ENCODE results near the gene CTSC.
"Not testable (repeated sequence)": the region's sequence is repeated elsewhere in the genome, so short reads cannot be mapped to it uniquely, and the experiment has no call there.

CTSC gene

DNA sequence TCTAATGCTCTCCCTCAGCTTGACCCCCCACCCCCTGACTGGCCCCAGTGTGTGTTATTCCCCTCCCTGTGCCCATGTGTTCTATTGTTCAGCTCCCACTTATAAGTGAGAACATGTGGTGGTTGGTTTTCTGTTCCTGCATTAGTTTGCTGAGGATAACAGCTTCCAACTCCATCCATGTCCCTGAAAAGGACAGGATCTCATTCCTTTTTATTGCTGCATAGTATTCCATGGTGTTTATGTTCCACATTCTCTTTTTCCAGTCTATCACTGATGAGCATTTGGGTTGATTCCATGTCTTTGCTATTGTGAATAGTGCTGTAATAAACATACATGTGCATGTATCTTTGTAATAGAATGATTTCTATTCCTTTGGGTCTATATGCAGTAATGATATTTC is 16.1 kb downstream of the CTSC start:
- H3K27me3 ChIP-seq (ENCODE audit: control insufficient read depth in 3 of 3, insufficient read depth in 3 of 3, low read depth in 1 of 3, low read length in 3 of 3); H3K18ac ChIP-seq (ENCODE audit: low read length); H3K4me1 ChIP-seq (ENCODE audit: control insufficient read depth in 2 of 2, insufficient read depth in 1 of 2, low read depth in 1 of 2, low read length in 2 of 2); H3K9ac ChIP-seq (ENCODE audit: low read depth, low read length, poor library complexity); H3K36me3 ChIP-seq (replicated peaks in 1 of 2; ENCODE audit: control insufficient read depth in 2 of 2, insufficient read depth in 2 of 2, low read length in 2 of 2); H3K9me3 ChIP-seq (replicated peaks in 1 of 2; ENCODE audit: control insufficient read depth in 2 of 2, insufficient read depth in 1 of 2, low read depth in 1 of 2, low read length in 2 of 2); H2BK120ac ChIP-seq (ENCODE audit: low read depth, low read length); H2BK12ac ChIP-seq (ENCODE audit: low read length); H3K79me1 ChIP-seq (ENCODE audit: low read depth, low read length); H2BK5ac ChIP-seq (ENCODE audit: low read length); H3K14ac ChIP-seq (ENCODE audit: low read length); H4K8ac ChIP-seq (ENCODE audit: low read depth, low read length); H3K27ac ChIP-seq (replicated peaks; ENCODE audit: low read length); DNase-seq (ENCODE audit: low spot score); H3K4me2 ChIP-seq (ENCODE audit: insufficient read depth, low read length, poor library complexity, severe bottlenecking); H4K91ac ChIP-seq (ENCODE audit: low read depth, low read length, poor library complexity); H3K4ac ChIP-seq (ENCODE audit: low read length); H2BK15ac ChIP-seq (ENCODE audit: low read length); H3K4me3 ChIP-seq (ENCODE audit: low read length in 2 of 2); H3K23ac ChIP-seq (ENCODE audit: low read depth, low read length, poor library complexity); H2AK5ac ChIP-seq (ENCODE audit: low read depth, low read length); H2AFZ ChIP-seq (ENCODE audit: low read length): not testable (repeated sequence)

GRCh38 chr11:88320149-88320559 is 17.4 kb downstream of the CTSC start:
- Histone ChIP-seq H3K4me2 (ENCODE audit: insufficient read depth, low read length, poor library complexity, severe bottlenecking) (no peak overlapping the region), H3K27me3 (ENCODE audit: control insufficient read depth in 3 of 3, insufficient read depth in 3 of 3, low read depth in 1 of 3, low read length in 3 of 3) (no peaks in the 10 kb centered on the region), H2AK5ac (ENCODE audit: low read depth, low read length) (no peak overlapping the region), H3K18ac (ENCODE audit: low read length) (no peak overlapping the region), H3K4me3 (ENCODE audit: low read length in 2 of 2) (no peak overlapping the region), H3K4me1 (ENCODE audit: control insufficient read depth in 2 of 2, insufficient read depth in 1 of 2, low read depth in 1 of 2, low read length in 2 of 2) (no peaks in the 10 kb centered on the region), H3K4ac (ENCODE audit: low read length) (no peak overlapping the region), H4K91ac (ENCODE audit: low read depth, low read length, poor library complexity) (no peak overlapping the region), H2BK12ac (ENCODE audit: low read length) (no peak overlapping the region), H4K8ac (ENCODE audit: low read depth, low read length) (no peak overlapping the region), H3K23ac (ENCODE audit: low read depth, low read length, poor library complexity) (no peak overlapping the region), H2BK120ac (ENCODE audit: low read depth, low read length) (no peak overlapping the region), H2AFZ (ENCODE audit: low read length) (no peak overlapping the region), H3K9ac (ENCODE audit: low read depth, low read length, poor library complexity) (no peak overlapping the region), H3K36me3 (replicated peaks in 1 of 2; ENCODE audit: control insufficient read depth in 2 of 2, insufficient read depth in 2 of 2, low read length in 2 of 2) (peaks cover 0 to 2% of the 10 kb centered on the region in 2 donors), H3K79me1 (ENCODE audit: low read depth, low read length) (peaks cover under 1% of the 10 kb centered on the region), H2BK15ac (ENCODE audit: low read length) (no peak overlapping the region), H3K27ac (replicated peaks; ENCODE audit: low read length) (no peak overlapping the region), H3K14ac (ENCODE audit: low read length) (no peak overlapping the region), H2BK5ac (ENCODE audit: low read length) (no peak overlapping the region), H3K9me3 (replicated peaks in 1 of 2; ENCODE audit: control insufficient read depth in 2 of 2, insufficient read depth in 1 of 2, low read depth in 1 of 2, low read length in 2 of 2) (no peaks in the 10 kb centered on the region)
- no CpG with 5 or more reads among the region's 2 CpGs for WGBS, 2 donors (ENCODE audit: extremely low coverage in 2 of 2, insufficient read length in 2 of 2, insufficient replicate concordance in 1 of 2)
- no peak for DNase-seq (ENCODE audit: low spot score)

DNA sequence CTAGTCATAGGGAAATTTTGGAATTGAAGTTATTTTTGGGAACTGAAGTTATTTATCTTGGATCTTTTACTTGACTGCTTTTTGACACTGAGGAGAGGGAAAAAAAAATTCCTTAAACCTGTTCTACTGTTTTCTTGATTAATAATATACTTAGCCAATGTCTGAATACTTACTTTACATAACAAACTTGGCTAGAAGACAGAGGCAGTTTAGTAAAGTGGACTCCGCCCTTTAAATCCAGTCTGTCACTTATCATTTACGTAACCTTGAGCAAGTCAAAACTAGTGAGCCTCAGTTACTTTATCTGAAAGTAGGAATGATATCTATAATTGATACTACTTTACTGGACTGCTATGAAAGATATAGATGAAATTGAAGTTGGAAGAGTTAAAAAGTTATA is 19.5 kb downstream of the CTSC start:
- H3K18ac ChIP-seq (ENCODE audit: low read length) = no peak overlapping the region
- no peak overlapping the region for H3K4me3 ChIP-seq (ENCODE audit: low read length in 2 of 2)
- no peak overlapping the region for H3K14ac ChIP-seq (ENCODE audit: low read length)
- no peak for DNase-seq (ENCODE audit: low spot score)
- H3K4me1 ChIP-seq (ENCODE audit: control insufficient read depth in 2 of 2, insufficient read depth in 1 of 2, low read depth in 1 of 2, low read length in 2 of 2) = peaks cover 0 to 2% of the 10 kb centered on the region in 2 donors
- no peak overlapping the region for H2AK5ac ChIP-seq (ENCODE audit: low read depth, low read length)
- no peaks in the 10 kb centered on the region for H3K79me1 ChIP-seq (ENCODE audit: low read depth, low read length)
- no peaks in the 10 kb centered on the region for H3K9me3 ChIP-seq (replicated peaks in 1 of 2; ENCODE audit: control insufficient read depth in 2 of 2, insufficient read depth in 1 of 2, low read depth in 1 of 2, low read length in 2 of 2)
- H4K8ac ChIP-seq (ENCODE audit: low read depth, low read length) = no peak overlapping the region
- H2BK15ac ChIP-seq (ENCODE audit: low read length) = no peak overlapping the region
- no peak overlapping the region for H3K4ac ChIP-seq (ENCODE audit: low read length)
- H2BK5ac ChIP-seq (ENCODE audit: low read length) = no peak overlapping the region
- no peak overlapping the region for H3K27ac ChIP-seq (replicated peaks; ENCODE audit: low read length)
- H2BK12ac ChIP-seq (ENCODE audit: low read length) = no peak overlapping the region
- H4K91ac ChIP-seq (ENCODE audit: low read depth, low read length, poor library complexity) = no peak overlapping the region
- H3K4me2 ChIP-seq (ENCODE audit: insufficient read depth, low read length, poor library complexity, severe bottlenecking) = no peak overlapping the region
- no peaks in the 10 kb centered on the region for H3K27me3 ChIP-seq (ENCODE audit: control insufficient read depth in 3 of 3, insufficient read depth in 3 of 3, low read depth in 1 of 3, low read length in 3 of 3)
- H2AFZ ChIP-seq (ENCODE audit: low read length) = no peak overlapping the region
- H3K9ac ChIP-seq (ENCODE audit: low read depth, low read length, poor library complexity) = no peak overlapping the region
- H3K36me3 ChIP-seq (replicated peaks in 1 of 2; ENCODE audit: control insufficient read depth in 2 of 2, insufficient read depth in 2 of 2, low read length in 2 of 2) = peaks cover 0 to 2% of the 10 kb centered on the region in 2 donors
- no peak overlapping the region for H2BK120ac ChIP-seq (ENCODE audit: low read depth, low read length)
- no CpG with 5 or more reads among the region's 2 CpGs for WGBS, 2 donors (ENCODE audit: extremely low coverage in 2 of 2, insufficient read length in 2 of 2, insufficient replicate concordance in 1 of 2)
- H3K23ac ChIP-seq (ENCODE audit: low read depth, low read length, poor library complexity) = no peak overlapping the region

DNA sequence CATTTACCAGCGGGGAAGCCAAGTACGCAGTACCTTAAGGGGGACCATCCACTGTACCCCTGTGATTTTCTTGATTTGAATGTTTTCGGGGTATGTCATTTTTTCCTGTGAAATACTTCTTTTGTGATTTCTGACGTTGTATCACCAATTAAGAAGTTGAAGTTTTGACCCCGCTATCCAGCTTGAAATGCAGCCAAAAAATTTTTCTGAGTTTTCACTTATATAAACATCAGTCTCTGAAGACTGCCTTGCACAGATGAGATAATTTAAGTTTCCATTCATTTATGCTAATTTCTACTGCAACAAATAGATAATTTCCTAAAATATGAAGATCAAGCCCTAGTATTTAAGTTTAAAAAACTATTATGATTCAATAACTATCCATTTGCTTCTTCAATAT is 20.0 kb downstream of the CTSC start:
- no CpG with 5 or more reads among the region's 5 CpGs for WGBS, 2 donors (ENCODE audit: extremely low coverage in 2 of 2, insufficient read length in 2 of 2, insufficient replicate concordance in 1 of 2)
- no peak overlapping the region for H3K4ac ChIP-seq (ENCODE audit: low read length)

More for the DNA sequence above, 20.0 kb downstream of the CTSC start:
- H2AK5ac ChIP-seq (ENCODE audit: low read depth, low read length) = no peak overlapping the region
- no peak overlapping the region for H2AFZ ChIP-seq (ENCODE audit: low read length)
- no peaks in the 10 kb centered on the region for H3K79me1 ChIP-seq (ENCODE audit: low read depth, low read length)
- peaks cover 0 to 6% of the 10 kb centered on the region in 2 donors for H3K4me1 ChIP-seq (ENCODE audit: control insufficient read depth in 2 of 2, insufficient read depth in 1 of 2, low read depth in 1 of 2, low read length in 2 of 2)
- no peaks in the 10 kb centered on the region for H3K9me3 ChIP-seq (replicated peaks in 1 of 2; ENCODE audit: control insufficient read depth in 2 of 2, insufficient read depth in 1 of 2, low read depth in 1 of 2, low read length in 2 of 2)
- H3K4me3 ChIP-seq (ENCODE audit: low read length in 2 of 2) = no peak overlapping the region
- no peak overlapping the region for H4K8ac ChIP-seq (ENCODE audit: low read depth, low read length)
- H3K27me3 ChIP-seq (ENCODE audit: control insufficient read depth in 3 of 3, insufficient read depth in 3 of 3, low read depth in 1 of 3, low read length in 3 of 3) = no peaks in the 10 kb centered on the region
- H3K18ac ChIP-seq (ENCODE audit: low read length) = no peak overlapping the region
- H2BK12ac ChIP-seq (ENCODE audit: low read length) = no peak overlapping the region
- H3K14ac ChIP-seq (ENCODE audit: low read length) = no peak overlapping the region
- no peak overlapping the region for H4K91ac ChIP-seq (ENCODE audit: low read depth, low read length, poor library complexity)
- H2BK120ac ChIP-seq (ENCODE audit: low read depth, low read length) = no peak overlapping the region
- peaks cover 0 to 2% of the 10 kb centered on the region in 2 donors for H3K36me3 ChIP-seq (replicated peaks in 1 of 2; ENCODE audit: control insufficient read depth in 2 of 2, insufficient read depth in 2 of 2, low read length in 2 of 2)
- H3K9ac ChIP-seq (ENCODE audit: low read depth, low read length, poor library complexity) = no peak overlapping the region
- no peak overlapping the region for H3K23ac ChIP-seq (ENCODE audit: low read depth, low read length, poor library complexity)
- no peak overlapping the region for H2BK15ac ChIP-seq (ENCODE audit: low read length)
- no peak for DNase-seq (ENCODE audit: low spot score)
- H3K27ac ChIP-seq (replicated peaks; ENCODE audit: low read length) = no peak overlapping the region
- no peak overlapping the region for H3K4me2 ChIP-seq (ENCODE audit: insufficient read depth, low read length, poor library complexity, severe bottlenecking)
- no peak overlapping the region for H2BK5ac ChIP-seq (ENCODE audit: low read length)

All from neuronal stem cell (in vitro differentiated cells).